NB4 (cell line): ENCODE data around the gene TLL2.

Source experiments
- DNase-seq: peaks from one replicate; pipeline ENCODE4 v3.0.0; 2010; ENCODE audit warnings: low read depth
- H3K4me3 ChIP-seq: one replicate; pipeline ENCODE4 v1.5.1; 2011; ENCODE audit warnings: mild to moderate bottlenecking, low read depth, low read length, moderate library complexity
- MAX ChIP-seq: IDR thresholded peaks from 2 replicates; pipeline ENCODE4 v1.6.1; 2011; ENCODE audit warnings: low read depth, low read length
- MYC ChIP-seq: IDR thresholded peaks from 2 replicates; pipeline ENCODE4 v1.6.1; 2011; ENCODE audit warnings: low read depth, low read length
- POLR2A ChIP-seq: IDR thresholded peaks from 2 replicates; pipeline ENCODE4 v1.6.1; 2011; ENCODE audit warnings: mild to moderate bottlenecking; ENCODE audit not compliant: insufficient read length; ENCODE audit errors: extremely low read depth
- TF ChIP-seq, protein P1 (sequence below): IDR thresholded peaks from one replicate; pipeline ENCODE4 v1.5.1; 2012; ENCODE audit warnings: low read depth, low read length

TLL2 gene

DNA sequence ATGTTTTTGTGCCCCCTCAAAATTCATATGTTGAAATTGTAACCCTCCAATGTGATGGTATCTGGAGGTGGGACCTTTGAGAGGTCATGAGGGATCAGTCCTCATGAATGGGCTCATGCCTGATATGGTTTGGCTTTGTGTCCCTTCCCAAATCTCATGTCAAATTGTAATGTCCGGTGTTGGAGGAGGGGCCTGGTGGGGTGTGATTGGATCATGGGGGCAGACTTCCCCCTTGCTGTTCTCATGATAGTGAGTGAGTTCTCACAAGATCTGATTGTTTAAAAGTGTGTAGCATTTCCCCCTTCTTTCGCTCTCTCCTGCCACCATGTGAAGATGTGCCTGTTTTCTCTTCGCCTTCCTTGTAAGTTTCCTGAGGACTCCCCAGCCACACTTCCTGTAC, 53.4 kb downstream of the TLL2 start:
- no peak for DNase-seq
- TF ChIP-seq MAX (no peak), POLR2A (no peak), MYC (no peak)
- TF ChIP-seq, protein P1, sequence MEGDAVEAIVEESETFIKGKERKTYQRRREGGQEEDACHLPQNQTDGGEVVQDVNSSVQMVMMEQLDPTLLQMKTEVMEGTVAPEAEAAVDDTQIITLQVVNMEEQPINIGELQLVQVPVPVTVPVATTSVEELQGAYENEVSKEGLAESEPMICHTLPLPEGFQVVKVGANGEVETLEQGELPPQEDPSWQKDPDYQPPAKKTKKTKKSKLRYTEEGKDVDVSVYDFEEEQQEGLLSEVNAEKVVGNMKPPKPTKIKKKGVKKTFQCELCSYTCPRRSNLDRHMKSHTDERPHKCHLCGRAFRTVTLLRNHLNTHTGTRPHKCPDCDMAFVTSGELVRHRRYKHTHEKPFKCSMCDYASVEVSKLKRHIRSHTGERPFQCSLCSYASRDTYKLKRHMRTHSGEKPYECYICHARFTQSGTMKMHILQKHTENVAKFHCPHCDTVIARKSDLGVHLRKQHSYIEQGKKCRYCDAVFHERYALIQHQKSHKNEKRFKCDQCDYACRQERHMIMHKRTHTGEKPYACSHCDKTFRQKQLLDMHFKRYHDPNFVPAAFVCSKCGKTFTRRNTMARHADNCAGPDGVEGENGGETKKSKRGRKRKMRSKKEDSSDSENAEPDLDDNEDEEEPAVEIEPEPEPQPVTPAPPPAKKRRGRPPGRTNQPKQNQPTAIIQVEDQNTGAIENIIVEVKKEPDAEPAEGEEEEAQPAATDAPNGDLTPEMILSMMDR, result no peak
- no peak overlapping the region for H3K4me3 ChIP-seq

GRCh38 chr10:96457341-96457740, 56.4 kb downstream of the TLL2 start:
- DNase-seq, result no peak
- TF ChIP-seq MAX (no peak), POLR2A (no peak), MYC (no peak)
- TF ChIP-seq, protein P1, result no peak
- no peak overlapping the region for H3K4me3 ChIP-seq

- H3K4me3 ChIP-seq, result no peak overlapping the region
- TF ChIP-seq MYC (no peak), POLR2A (no peak), MAX (no peak)
- TF ChIP-seq, protein P1, result no peak
- DNase-seq, result no peak
These were observed 57.4 kb downstream of the TLL2 start for GRCh38 chr10:96456296-96456840.

- no peak for DNase-seq
- H3K4me3 ChIP-seq, result no peak overlapping the region
- TF ChIP-seq, protein P1, result no peak
- TF ChIP-seq MYC (no peak), MAX (no peak), POLR2A (no peak)
These were observed 59.7 kb downstream of the TLL2 start for GRCh38 chr10:96453856-96454583.

GRCh38 chr10:96452494-96453153, 61.1 kb downstream of the TLL2 start:
- H3K4me3 ChIP-seq, result no peak overlapping the region
- TF ChIP-seq MAX (no peak), MYC (no peak), POLR2A (no peak)
- TF ChIP-seq, protein P1, result no peak
- DNase-seq, result no peak
